Measurements from ENCODE around the gene ACSF3.

GRCh38 chr16:89113152-89113547, 19.5 kb downstream of the ACSF3 start:
- TF ChIP-seq ZFP3 (CRISPR knock-in tag; IDR thresholded peaks at IDR 0.05) = no peak
- TF ChIP-seq PATZ1 (CRISPR knock-in tag; IDR thresholded peaks at IDR 0.05; ENCODE audit: borderline replicate concordance) = no peak
- no peak for TF ChIP-seq CSDC2 (CRISPR knock-in tag; IDR thresholded peaks at IDR 0.05)
- no peak for TF ChIP-seq ARNTL (CRISPR knock-in tag; IDR thresholded peaks at IDR 0.05; ENCODE audit: borderline replicate concordance, low read depth)
- no peak for TF ChIP-seq OSR1 (CRISPR knock-in tag; IDR thresholded peaks at IDR 0.05)
- TF ChIP-seq ISL1 (CRISPR knock-in tag; IDR thresholded peaks at IDR 0.05) = no peak
- no peak for TF ChIP-seq TCF4 (CRISPR knock-in tag; IDR thresholded peaks at IDR 0.05; ENCODE audit: borderline replicate concordance)
- TF ChIP-seq, protein P1, sequence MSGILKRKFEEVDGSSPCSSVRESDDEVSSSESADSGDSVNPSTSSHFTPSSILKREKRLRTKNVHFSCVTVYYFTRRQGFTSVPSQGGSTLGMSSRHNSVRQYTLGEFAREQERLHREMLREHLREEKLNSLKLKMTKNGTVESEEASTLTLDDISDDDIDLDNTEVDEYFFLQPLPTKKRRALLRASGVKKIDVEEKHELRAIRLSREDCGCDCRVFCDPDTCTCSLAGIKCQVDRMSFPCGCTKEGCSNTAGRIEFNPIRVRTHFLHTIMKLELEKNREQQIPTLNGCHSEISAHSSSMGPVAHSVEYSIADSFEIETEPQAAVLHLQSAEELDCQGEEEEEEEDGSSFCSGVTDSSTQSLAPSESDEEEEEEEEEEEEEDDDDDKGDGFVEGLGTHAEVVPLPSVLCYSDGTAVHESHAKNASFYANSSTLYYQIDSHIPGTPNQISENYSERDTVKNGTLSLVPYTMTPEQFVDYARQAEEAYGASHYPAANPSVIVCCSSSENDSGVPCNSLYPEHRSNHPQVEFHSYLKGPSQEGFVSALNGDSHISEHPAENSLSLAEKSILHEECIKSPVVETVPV (CRISPR knock-in tag; IDR thresholded peaks at IDR 0.05) = no peak

Measured in SK-N-SH treated with all-trans-retinoic acid at 6 μM for 48 hours (cell line).